Embryonic facial prominence (tissue), 1 donor: ENCODE results near the gene CALML6.
"Not testable (repeated sequence)": the region's sequence is repeated elsewhere in the genome, so short reads cannot be mapped to it uniquely, and the experiment has no call there.

ENCODE experiments used
- DNase-seq: peaks from one replicate; pipeline ENCODE4 v3.0.0-alpha.2; 2016; ENCODE audit errors: extremely low spot score

CALML6 gene

GRCh38 chr1:1914971-1915692 lies at the start of gene CALML6:
Gene CALML6 (plus strand): TSS chr1:1915260. CDS start chr1:1915281, 21 bp downstream.
- DNase-seq = no peak

GRCh38 chr1:1867164-1867563 lies 47.9 kb upstream of the CALML6 start:
- no peak for DNase-seq

GRCh38 chr1:1869469-1869868 lies 45.6 kb upstream of the CALML6 start:
- no peak for DNase-seq

GRCh38 chr1:1872329-1872994 lies 42.6 kb upstream of the CALML6 start:
- no peak for DNase-seq

GRCh38 chr1:1873186-1873585 lies 41.9 kb upstream of the CALML6 start:
- no peak for DNase-seq

- DNase-seq = no peak
These were observed 40.2 kb upstream of the CALML6 start for GRCh38 chr1:1874901-1875300.

GRCh38 chr1:1875932-1876331 lies 39.1 kb upstream of the CALML6 start:
- DNase-seq = no peak

GRCh38 chr1:1876335-1876930 lies 38.6 kb upstream of the CALML6 start:
- DNase-seq = no peak

GRCh38 chr1:1877865-1878436 lies 37.1 kb upstream of the CALML6 start:
- no peak for DNase-seq

- no peak for DNase-seq
These were observed 35.1 kb upstream of the CALML6 start for GRCh38 chr1:1879942-1880341.

- DNase-seq = no peak
These were observed 34.3 kb upstream of the CALML6 start for GRCh38 chr1:1880617-1881312.

GRCh38 chr1:1881727-1882126 lies 33.3 kb upstream of the CALML6 start:
- DNase-seq = no peak

GRCh38 chr1:1883092-1883873 lies 31.8 kb upstream of the CALML6 start:
- no peak for DNase-seq

GRCh38 chr1:1883890-1884289 lies 31.2 kb upstream of the CALML6 start:
- not testable (repeated sequence) for DNase-seq

- DNase-seq = no peak
These were observed 25.8 kb upstream of the CALML6 start for GRCh38 chr1:1889090-1889750.

GRCh38 chr1:1889847-1890505 lies 25.1 kb upstream of the CALML6 start:
- DNase-seq = no peak

- peak; percentile 65 for DNase-seq
These were observed 24.3 kb upstream of the CALML6 start, which contains the start of gene GNB1 for GRCh38 chr1:1890506-1891348. Gene GNB1 (minus strand): TSS chr1:1891087. CDS start chr1:1825453, 65,634 bp downstream.

- DNase-seq = no peak
These were observed 23.5 kb upstream of the CALML6 start for GRCh38 chr1:1891349-1892078.
